Measurements from ENCODE around the gene OXER1. TPM values are rescaled to one million over a fixed set of nuclear protein-coding genes. Genes with fewer than 3 reads are reported as not detected.

OXER1 gene
- polyA plus RNA-seq, 2 of the 4 experiments (the other 2 are of a cell fraction), result not detected

- no peak overlapping the region for H3K4me2 ChIP-seq
- DNase-seq (ENCODE audit: low read depth in 1 of 2, low spot score in 1 of 2) (no peak), ATAC-seq (no peak; a peak in 1 of 6 replicates), FAIRE-seq (no peak)
- no peak overlapping the region for H3K4me3 ChIP-seq
- ChIA-PET CTCF (interaction anchor here (1.3 to 2.6 kb wide), 2 partner anchors 9 to 12 kb away, joined by 3 to 9 read pairs; no protein-coding TSS in a partner anchor), POLR2A (interaction anchor here (0.6 kb wide), 1 partner anchor 11 kb away, joined by 5 read pairs; no protein-coding TSS in a partner anchor)
- WGBS (ENCODE audit: missing lambda C conversion rate), result 78% methylated on average over 9 of the region's 9 CpGs
- H3K9me3 ChIP-seq, result 0 out of 3 replicates have a peak, but pooled peaks cover 1% of the 10 kb centered on the region
- no peaks in the 10 kb centered on the region for H3K4me1 ChIP-seq
- no peak for TF ChIP-seq REST (IDR thresholded peaks at IDR 0.05)
- no peak for TF ChIP-seq KDM5A (IDR thresholded peaks at IDR 0.05)
- no peak for TF ChIP-seq CTCF (IDR thresholded peaks at IDR 0.05)
- no peak for TF ChIP-seq E2F6 (IDR thresholded peaks at IDR 0.05; ENCODE audit: borderline replicate concordance, low read depth)
- TF ChIP-seq PHF8 (IDR thresholded peaks at IDR 0.05; ENCODE audit: borderline replicate concordance, low read depth), result no peak
- TF ChIP-seq ZFP36 (IDR thresholded peaks at IDR 0.05; ENCODE audit: borderline replicate concordance, partially characterized antibody), result no peak
- TF ChIP-seq POLR2AphosphoS2 (conservative IDR thresholded peaks at IDR 0.05; ENCODE audit: low read length), result no peak
- no peak for TF ChIP-seq PBX3 (IDR thresholded peaks at IDR 0.05)
- no peak for TF ChIP-seq FOXS1 (CRISPR knock-in tag; IDR thresholded peaks at IDR 0.05)
- TF ChIP-seq GATA3 (IDR thresholded peaks at IDR 0.05; ENCODE audit: borderline replicate concordance), result no peak
- TF ChIP-seq FOSL2 (IDR thresholded peaks at IDR 0.05), result no peak
- no peak for TF ChIP-seq FOSL2 (CRISPR knock-in tag; IDR thresholded peaks at IDR 0.05)
- no peak for TF ChIP-seq BCL3 (IDR thresholded peaks at IDR 0.05)
- TF ChIP-seq NFE2L2 (conservative IDR thresholded peaks at IDR 0.05; ENCODE audit: low read length), result no peak
- TF ChIP-seq HOXA7 (CRISPR knock-in tag; IDR thresholded peaks at IDR 0.05), result no peak
- no peak overlapping the region for H3K27ac ChIP-seq
These were observed 19.6 kb upstream of the OXER1 start for GRCh38 chr2:42783511-42783910.

- Histone ChIP-seq H3K4me2 (no peak overlapping the region), H3K4me1 (no peaks in the 10 kb centered on the region), H3K27ac (no peak overlapping the region), H3K4me3 (no peak overlapping the region), H3K9me3 (peaks cover 6% of the 10 kb centered on the region; the same call in 1 of the 3 replicates)
- no peak for FAIRE-seq
- 30% methylated on average over 1 of the region's 1 CpG for WGBS (ENCODE audit: missing lambda C conversion rate)
- ChIA-PET POLR2A (no interaction called here), CTCF (no interaction called here)
- ATAC-seq, result no peak
- TF ChIP-seq CTCF (IDR thresholded peaks at IDR 0.05) (no peak), TFCP2L1 (CRISPR knock-in tag; IDR thresholded peaks at IDR 0.05) (no peak), ATOH8 (CRISPR knock-in tag; IDR thresholded peaks at IDR 0.05; ENCODE audit: low read depth) (no peak), KDM1A (IDR thresholded peaks at IDR 0.05; ENCODE audit: low read depth) (no peak), FOSB (CRISPR knock-in tag; IDR thresholded peaks at IDR 0.05) (no peak), CEBPB (IDR thresholded peaks at IDR 0.05) (no peak), KDM5A (IDR thresholded peaks at IDR 0.05) (no peak), FOXS1 (CRISPR knock-in tag; IDR thresholded peaks at IDR 0.05) (no peak), ESRRA (IDR thresholded peaks at IDR 0.05; ENCODE audit: borderline replicate concordance, low read length) (no peak)
- no peak for DNase-seq (ENCODE audit: low read depth in 1 of 2, low spot score in 1 of 2)
These were observed 17.2 kb upstream of the OXER1 start for GRCh38 chr2:42781181-42781580.
